SK-N-SH (cell line): ENCODE data around the gene DPH7. TPM values are rescaled to one million over a fixed set of nuclear protein-coding genes. Genes with fewer than 3 reads are reported as not detected.

Experiments
- CTCF ChIA-PET: fragments of 300-600, 350-600 bp; formaldehyde crosslinking; extraction: SDS; loops from one replicate; lab custom pipeline; 2021; lab: Yijun Ruan, JAX
- POLR2A ChIA-PET: fragments of 350-600 bp; sonication (Branson Sonifier 250); formaldehyde crosslinking; extraction: SDS; loops from one replicate; lab custom pipeline; 2020; ENCODE audit warnings: antibody characterized with exemption, inconsistent platforms; lab: Yijun Ruan, JAX
- DNase-seq: peaks from one replicate; pipeline ENCODE4 v3.0.0; 2012
- H2AFZ ChIP-seq: fragments of 200-600 bp; sonication (generic); 2 replicates; pipeline ENCODE4 v1.8.1; 2016; ENCODE audit warnings: antibody characterized with exemption, mild to moderate bottlenecking, low read depth
- H3F3A ChIP-seq: fragments of 200-600 bp; sonication (generic); replicated peaks from 2 replicates; pipeline ENCODE3; 2016; ENCODE audit warnings: antibody characterized with exemption, mild to moderate bottlenecking; ENCODE audit not compliant: insufficient read depth
- H3K27ac ChIP-seq, 2 experiments: fragments of 200-500 bp in 1 of 2; fragments of 200-600 bp in 1 of 2; sonication (Bioruptor generic) in 1 of 2; sonication (generic), shearing (Covaris generic) in 1 of 2; 2 replicates each; pipeline versions ENCODE4 v1.5.1 to v1.6.1; 2014 to 2016; ENCODE audit warnings: low read depth in 2 of 2, inconsistent platforms in 1 of 2, low read length in 1 of 2, mild to moderate bottlenecking in 1 of 2, mixed read lengths in 1 of 2
- H3K27me3 ChIP-seq: fragments of 200-600 bp; sonication (generic), shearing (Covaris generic); 2 replicates; pipeline ENCODE4 v1.6.1; 2016; ENCODE audit warnings: mixed run types; ENCODE audit not compliant: insufficient read depth
- H3K36me3 ChIP-seq, 2 experiments: fragments of 200-500 bp in 1 of 2; fragments of 200-600 bp in 1 of 2; sonication (Bioruptor generic) in 1 of 2; sonication (generic) in 1 of 2; replicated peaks in 1 of 2; 2 replicates each; pipeline versions ENCODE3 to v1.5.1; 2014 to 2016; ENCODE audit warnings: low read length in 1 of 2, mild to moderate bottlenecking in 1 of 2; ENCODE audit not compliant: insufficient read depth in 2 of 2, control insufficient read depth in 1 of 2
- H3K4me1 ChIP-seq, 2 experiments: fragments of 200-500 bp in 1 of 2; fragments of 200-600 bp in 1 of 2; sonication (Bioruptor generic) in 1 of 2; sonication (generic), shearing (Covaris generic) in 1 of 2; 2 replicates each; pipeline versions ENCODE4 v1.5.1 to v1.6.1; 2014 to 2016; ENCODE audit warnings: low read depth in 1 of 2, low read length in 1 of 2, mixed run types in 1 of 2; ENCODE audit not compliant: insufficient read depth in 2 of 2, control insufficient read depth in 1 of 2
- H3K4me2 ChIP-seq: fragments of 200-600 bp; sonication (generic), shearing (Covaris generic); 2 replicates; pipeline ENCODE4 v1.6.1; 2017; ENCODE audit warnings: mixed run types
- H3K4me3 ChIP-seq, 2 experiments: fragments of 200-500 bp in 1 of 2; fragments of 200-600 bp in 1 of 2; sonication (Bioruptor generic) in 1 of 2; sonication (generic), shearing (Covaris generic) in 1 of 2; 2 replicates each; pipeline versions ENCODE4 v1.5.1 to v1.8.1; 2014 to 2016; ENCODE audit warnings: low read depth in 2 of 2, inconsistent platforms in 1 of 2, low read length in 1 of 2, mild to moderate bottlenecking in 1 of 2, mixed read lengths in 1 of 2, moderate library complexity in 1 of 2
- H3K79me2 ChIP-seq: fragments of 200-600 bp; sonication (generic); 2 replicates; pipeline ENCODE4 v1.8.1; 2017; ENCODE audit warnings: mild to moderate bottlenecking; ENCODE audit not compliant: insufficient read depth
- H3K9ac ChIP-seq: fragments of 200-600 bp; sonication (generic); 2 replicates; pipeline ENCODE4 v1.6.1; 2017; ENCODE audit warnings: mixed run types
- H3K9me2 ChIP-seq: fragments of 200-600 bp; sonication (generic); 2 replicates; pipeline ENCODE4 v1.6.1; 2017; ENCODE audit warnings: mixed run types
- H3K9me3 ChIP-seq: fragments of 200-600 bp; sonication (generic); 2 replicates; pipeline ENCODE4 v1.6.1; 2017; ENCODE audit warnings: mixed run types, mild to moderate bottlenecking, moderate library complexity
- H4K20me1 ChIP-seq: fragments of 200-600 bp; sonication (generic); 2 replicates; pipeline ENCODE4 v1.6.1; 2017; ENCODE audit warnings: mild to moderate bottlenecking, mixed run types; ENCODE audit not compliant: insufficient read depth
- EZH2phosphoT487 ChIP-seq: fragments of 200-600 bp; sonication (generic); IDR thresholded peaks from 2 replicates; pipeline ENCODE4 v1.6.1; 2017; ENCODE audit warnings: low read depth, mixed run types, mild to moderate bottlenecking, antibody characterized with exemption, moderate library complexity, borderline replicate concordance
- FOXM1 ChIP-seq: IDR thresholded peaks from 2 replicates; pipeline ENCODE4 v1.4.0; 2012; ENCODE audit warnings: low read depth, mild to moderate bottlenecking
- MXI1 ChIP-seq: IDR thresholded peaks from 2 replicates; pipeline ENCODE4 v1.6.1; 2012; ENCODE audit warnings: mild to moderate bottlenecking, low read depth, low read length, improper control_type of control experiment
- NRF1 ChIP-seq: IDR thresholded peaks from 2 replicates; pipeline ENCODE4 v1.6.1; 2012; ENCODE audit warnings: low read depth, mild to moderate bottlenecking, low read length
- POLR2AphosphoS5 ChIP-seq: IDR thresholded peaks from 2 replicates; pipeline ENCODE4 v1.6.1; 2012; ENCODE audit warnings: low read depth, low read length
- RAD21 ChIP-seq: IDR thresholded peaks from 2 replicates; pipeline ENCODE4 v1.6.1; 2012; ENCODE audit warnings: mild to moderate bottlenecking, low read length
- RFX5 ChIP-seq: IDR thresholded peaks from 2 replicates; pipeline ENCODE4 v1.6.1; 2012; ENCODE audit warnings: mild to moderate bottlenecking, improper control_type of control experiment, low read length
- SIN3A ChIP-seq: IDR thresholded peaks from 2 replicates; pipeline ENCODE4 v1.6.1; 2012; ENCODE audit warnings: low read depth, mild to moderate bottlenecking, low read length, moderate library complexity, borderline replicate concordance
- TAF1 ChIP-seq: IDR thresholded peaks from 2 replicates; pipeline ENCODE4 v1.6.1; 2012; ENCODE audit warnings: low read depth, mild to moderate bottlenecking, low read length, moderate library complexity, borderline replicate concordance
- TCF12 ChIP-seq: IDR thresholded peaks from 2 replicates; pipeline ENCODE4 v1.4.0; 2012
- TEAD4 ChIP-seq: IDR thresholded peaks from 2 replicates; pipeline ENCODE4 v1.4.0; 2012; ENCODE audit warnings: mild to moderate bottlenecking, borderline replicate concordance; ENCODE audit not compliant: insufficient read depth
- YY1 ChIP-seq: IDR thresholded peaks from 2 replicates; pipeline ENCODE4 v1.4.0; 2012; ENCODE audit warnings: low read depth, mild to moderate bottlenecking
- WGBS: methylation state at CpG from one replicate; pipeline ENCODE4 v1.1.6; 2017; ENCODE audit warnings: low lambda C conversion rate; 5-methylcytosine and 5-hydroxymethylcytosine counted together
- polyA plus RNA-seq, 3 experiments: library from polyadenylated mRNA; depleted of rRNA; stranded (reverse); fragments of >200 nt; gene quantifications; 2 replicates each; pipeline ENCODE4 v1.2.3, GENCODE V29; 2012
- TF ChIP-seq, protein P1 (sequence below): IDR thresholded peaks from 2 replicates; pipeline ENCODE4 v1.4.0; 2012; ENCODE audit warnings: low read depth
- TF ChIP-seq, protein P2 (sequence below): IDR thresholded peaks from 2 replicates; pipeline ENCODE4 v1.4.0; 2012; ENCODE audit warnings: low read depth, borderline replicate concordance
- TF ChIP-seq, protein P3 (sequence below): IDR thresholded peaks from 2 replicates; pipeline ENCODE4 v1.4.0; 2012; ENCODE audit warnings: low read depth, borderline replicate concordance
- TF ChIP-seq, protein P4 (sequence below): fragments of 200-600 bp; sonication (generic); IDR thresholded peaks from 2 replicates; pipeline ENCODE4 v1.6.1; 2017; ENCODE audit warnings: antibody characterized with exemption, mild to moderate bottlenecking, moderate library complexity
- TF ChIP-seq, protein P5 (sequence below): fragments of 150-350 bp; IDR thresholded peaks from 2 replicates; pipeline ENCODE4 v1.6.1; 2016; ENCODE audit warnings: mild to moderate bottlenecking, low read depth, low read length

Gene DPH7
- polyA plus RNA-seq, 1 of the 3 experiments (the other 2 are of a cell fraction) = 59.9 TPM

DNA sequence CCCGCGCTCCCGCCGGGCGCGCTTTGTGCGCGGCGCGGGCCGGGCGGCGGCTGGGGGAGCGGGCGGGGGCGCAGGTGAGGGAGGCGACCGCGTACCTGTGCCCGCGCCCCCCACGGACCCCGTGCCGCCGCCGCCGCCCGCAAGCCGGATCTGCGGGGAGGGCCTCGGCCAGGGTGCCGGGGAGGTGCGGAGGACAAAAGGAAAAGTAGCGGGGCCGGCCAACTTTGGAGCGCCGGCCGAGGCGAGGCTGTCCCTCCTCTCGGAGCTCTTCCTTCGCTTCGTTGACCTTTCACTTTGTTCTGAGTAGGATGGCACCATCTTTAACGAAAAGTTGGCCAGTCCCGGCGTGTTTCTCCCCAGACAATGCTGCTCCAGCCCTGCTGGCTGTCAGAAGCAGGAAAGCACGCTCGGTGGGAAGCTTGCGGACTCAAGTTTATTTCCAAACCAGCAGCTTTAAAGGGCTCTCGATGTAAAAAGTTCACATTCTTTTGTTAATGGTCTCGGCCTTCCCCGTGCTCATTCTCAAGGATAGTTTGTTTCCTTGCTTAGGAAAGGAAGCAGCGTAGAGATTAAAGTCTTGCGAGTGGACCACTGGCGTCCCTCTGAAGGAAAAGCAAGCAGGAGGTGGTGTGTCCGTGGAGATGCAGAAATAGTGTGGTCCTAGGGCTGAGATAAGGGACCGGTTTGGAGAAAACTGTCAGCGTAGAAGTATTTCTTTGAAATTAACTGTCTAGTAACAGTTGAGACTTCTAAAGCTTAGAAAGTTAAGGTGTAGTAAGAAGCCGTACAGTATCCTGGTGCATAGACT, 40.7 kb upstream of the DPH7 start:
- H3K27me3 ChIP-seq = no peaks in the 10 kb centered on the region
- POLR2A ChIA-PET = interaction anchor here (0.7 to 1.3 kb wide), 4 partner anchors 12 to 60 kb away, joined by 3 to 7 read pairs (median 4); partner anchors contain the start of gene ARRDC1
- peak overlapping the region; percentile 81 for H3K4me2 ChIP-seq
- no peaks in the 10 kb centered on the region for H3K9me2 ChIP-seq
- peaks cover 16 to 17% of the 10 kb centered on the region in 2 experiments for H3K36me3 ChIP-seq
- peak overlapping the region; percentile 86 for H3K9ac ChIP-seq
- CTCF ChIA-PET = interaction anchor here (1.0 kb wide), 1 partner anchor 40 kb away, joined by 3 read pairs; no protein-coding TSS in a partner anchor
- H3F3A ChIP-seq = peaks cover 11% of the 10 kb centered on the region
- peak overlapping the region; percentile 57; the same call in 1 of the 2 replicates for H2AFZ ChIP-seq
- TF ChIP-seq MXI1 = peak; percentile 94
- TF ChIP-seq TAF1 = no peak
- no peak for TF ChIP-seq TCF12
- no peak for TF ChIP-seq EZH2phosphoT487
- TF ChIP-seq, protein P1, sequence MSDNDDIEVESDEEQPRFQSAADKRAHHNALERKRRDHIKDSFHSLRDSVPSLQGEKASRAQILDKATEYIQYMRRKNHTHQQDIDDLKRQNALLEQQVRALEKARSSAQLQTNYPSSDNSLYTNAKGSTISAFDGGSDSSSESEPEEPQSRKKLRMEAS = peak; percentile 55; the same call in 1 of the 2 replicates
- no peak for TF ChIP-seq POLR2AphosphoS5
- TF ChIP-seq SIN3A = peak; percentile 82; the same call in 1 of the 2 replicates
- TF ChIP-seq RAD21 = no peak
- TF ChIP-seq FOXM1 = no peak
- TF ChIP-seq NRF1 = no peak
- TF ChIP-seq, protein P2, sequence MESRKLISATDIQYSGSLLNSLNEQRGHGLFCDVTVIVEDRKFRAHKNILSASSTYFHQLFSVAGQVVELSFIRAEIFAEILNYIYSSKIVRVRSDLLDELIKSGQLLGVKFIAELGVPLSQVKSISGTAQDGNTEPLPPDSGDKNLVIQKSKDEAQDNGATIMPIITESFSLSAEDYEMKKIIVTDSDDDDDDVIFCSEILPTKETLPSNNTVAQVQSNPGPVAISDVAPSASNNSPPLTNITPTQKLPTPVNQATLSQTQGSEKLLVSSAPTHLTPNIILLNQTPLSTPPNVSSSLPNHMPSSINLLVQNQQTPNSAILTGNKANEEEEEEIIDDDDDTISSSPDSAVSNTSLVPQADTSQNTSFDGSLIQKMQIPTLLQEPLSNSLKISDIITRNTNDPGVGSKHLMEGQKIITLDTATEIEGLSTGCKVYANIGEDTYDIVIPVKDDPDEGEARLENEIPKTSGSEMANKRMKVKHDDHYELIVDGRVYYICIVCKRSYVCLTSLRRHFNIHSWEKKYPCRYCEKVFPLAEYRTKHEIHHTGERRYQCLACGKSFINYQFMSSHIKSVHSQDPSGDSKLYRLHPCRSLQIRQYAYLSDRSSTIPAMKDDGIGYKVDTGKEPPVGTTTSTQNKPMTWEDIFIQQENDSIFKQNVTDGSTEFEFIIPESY = no peak
- TF ChIP-seq, protein P3, sequence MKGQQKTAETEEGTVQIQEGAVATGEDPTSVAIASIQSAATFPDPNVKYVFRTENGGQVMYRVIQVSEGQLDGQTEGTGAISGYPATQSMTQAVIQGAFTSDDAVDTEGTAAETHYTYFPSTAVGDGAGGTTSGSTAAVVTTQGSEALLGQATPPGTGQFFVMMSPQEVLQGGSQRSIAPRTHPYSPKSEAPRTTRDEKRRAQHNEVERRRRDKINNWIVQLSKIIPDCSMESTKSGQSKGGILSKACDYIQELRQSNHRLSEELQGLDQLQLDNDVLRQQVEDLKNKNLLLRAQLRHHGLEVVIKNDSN = no peak
- TF ChIP-seq, protein P4, sequence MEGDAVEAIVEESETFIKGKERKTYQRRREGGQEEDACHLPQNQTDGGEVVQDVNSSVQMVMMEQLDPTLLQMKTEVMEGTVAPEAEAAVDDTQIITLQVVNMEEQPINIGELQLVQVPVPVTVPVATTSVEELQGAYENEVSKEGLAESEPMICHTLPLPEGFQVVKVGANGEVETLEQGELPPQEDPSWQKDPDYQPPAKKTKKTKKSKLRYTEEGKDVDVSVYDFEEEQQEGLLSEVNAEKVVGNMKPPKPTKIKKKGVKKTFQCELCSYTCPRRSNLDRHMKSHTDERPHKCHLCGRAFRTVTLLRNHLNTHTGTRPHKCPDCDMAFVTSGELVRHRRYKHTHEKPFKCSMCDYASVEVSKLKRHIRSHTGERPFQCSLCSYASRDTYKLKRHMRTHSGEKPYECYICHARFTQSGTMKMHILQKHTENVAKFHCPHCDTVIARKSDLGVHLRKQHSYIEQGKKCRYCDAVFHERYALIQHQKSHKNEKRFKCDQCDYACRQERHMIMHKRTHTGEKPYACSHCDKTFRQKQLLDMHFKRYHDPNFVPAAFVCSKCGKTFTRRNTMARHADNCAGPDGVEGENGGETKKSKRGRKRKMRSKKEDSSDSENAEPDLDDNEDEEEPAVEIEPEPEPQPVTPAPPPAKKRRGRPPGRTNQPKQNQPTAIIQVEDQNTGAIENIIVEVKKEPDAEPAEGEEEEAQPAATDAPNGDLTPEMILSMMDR = no peak
- TF ChIP-seq RFX5 = no peak
- TF ChIP-seq, protein P5, sequence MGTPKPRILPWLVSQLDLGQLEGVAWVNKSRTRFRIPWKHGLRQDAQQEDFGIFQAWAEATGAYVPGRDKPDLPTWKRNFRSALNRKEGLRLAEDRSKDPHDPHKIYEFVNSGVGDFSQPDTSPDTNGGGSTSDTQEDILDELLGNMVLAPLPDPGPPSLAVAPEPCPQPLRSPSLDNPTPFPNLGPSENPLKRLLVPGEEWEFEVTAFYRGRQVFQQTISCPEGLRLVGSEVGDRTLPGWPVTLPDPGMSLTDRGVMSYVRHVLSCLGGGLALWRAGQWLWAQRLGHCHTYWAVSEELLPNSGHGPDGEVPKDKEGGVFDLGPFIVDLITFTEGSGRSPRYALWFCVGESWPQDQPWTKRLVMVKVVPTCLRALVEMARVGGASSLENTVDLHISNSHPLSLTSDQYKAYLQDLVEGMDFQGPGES = no peak
- no peak for TF ChIP-seq TEAD4
- 0 out of 2 replicates have a peak, but pooled peaks have one; percentile 33 for TF ChIP-seq YY1
- H3K4me1 ChIP-seq = peaks cover 15 to 25% of the 10 kb centered on the region in 2 experiments; a peak in 3 of 4 replicates
- peaks cover 40% of the 10 kb centered on the region for H4K20me1 ChIP-seq
- H3K27ac ChIP-seq = peak overlapping the region; percentile 65 to 66
- DNase-seq = no peak
- 4% methylated on average over 18 of the region's 58 CpGs for WGBS
- peak overlapping the region; percentile 76 to 97 for H3K4me3 ChIP-seq
- peaks cover 82% of the 10 kb centered on the region for H3K79me2 ChIP-seq
- no peaks in the 10 kb centered on the region for H3K9me3 ChIP-seq
